Measurements from ENCODE around the gene TFF2.

The TFF2 gene

GRCh38 chr21:42324896-42325295 lies 25.9 kb downstream of the TFF2 start:
- no peaks in the 10 kb centered on the region for H3K36me3 ChIP-seq (ENCODE audit: control insufficient read depth, insufficient read depth, low read length)
- no peaks in the 10 kb centered on the region for H3K4me1 ChIP-seq (ENCODE audit: control insufficient read depth, insufficient read depth, low read length, poor library complexity, severe bottlenecking)
- no peaks in the 10 kb centered on the region for H3K9me3 ChIP-seq (ENCODE audit: control insufficient read depth, low read length)
- DNase-seq: no peak
- no peak overlapping the region for H3K27ac ChIP-seq (ENCODE audit: insufficient read depth, low read length, poor library complexity, severe bottlenecking)
- no peaks in the 10 kb centered on the region for H3K27me3 ChIP-seq (replicated peaks; ENCODE audit: control insufficient read depth, insufficient read depth, low read length, poor library complexity, severe bottlenecking)
- no peak overlapping the region for H3K4me3 ChIP-seq (ENCODE audit: insufficient read depth, low read depth, low read length, poor library complexity, severe bottlenecking)

GRCh38 chr21:42321845-42322244 lies 28.9 kb downstream of the TFF2 start:
- Histone ChIP-seq H3K4me1 (ENCODE audit: control insufficient read depth, insufficient read depth, low read length, poor library complexity, severe bottlenecking) (no peaks in the 10 kb centered on the region), H3K27me3 (replicated peaks; ENCODE audit: control insufficient read depth, insufficient read depth, low read length, poor library complexity, severe bottlenecking) (no peaks in the 10 kb centered on the region), H3K27ac (ENCODE audit: insufficient read depth, low read length, poor library complexity, severe bottlenecking) (no peak overlapping the region), H3K4me3 (ENCODE audit: insufficient read depth, low read depth, low read length, poor library complexity, severe bottlenecking) (no peak overlapping the region), H3K9me3 (ENCODE audit: control insufficient read depth, low read length) (no peaks in the 10 kb centered on the region), H3K36me3 (ENCODE audit: control insufficient read depth, insufficient read depth, low read length) (no peaks in the 10 kb centered on the region)
- DNase-seq: no peak

GRCh38 chr21:42321231-42321630 lies 29.6 kb downstream of the TFF2 start:
- Histone ChIP-seq H3K27ac (ENCODE audit: insufficient read depth, low read length, poor library complexity, severe bottlenecking) (no peak overlapping the region), H3K27me3 (replicated peaks; ENCODE audit: control insufficient read depth, insufficient read depth, low read length, poor library complexity, severe bottlenecking) (no peaks in the 10 kb centered on the region), H3K9me3 (ENCODE audit: control insufficient read depth, low read length) (no peaks in the 10 kb centered on the region)

GRCh38 chr21:42320791-42321190 lies 30.0 kb downstream of the TFF2 start:
- H3K36me3 ChIP-seq (ENCODE audit: control insufficient read depth, insufficient read depth, low read length): no peaks in the 10 kb centered on the region
- no peak overlapping the region for H3K4me3 ChIP-seq (ENCODE audit: insufficient read depth, low read depth, low read length, poor library complexity, severe bottlenecking)
- H3K4me1 ChIP-seq (ENCODE audit: control insufficient read depth, insufficient read depth, low read length, poor library complexity, severe bottlenecking): no peaks in the 10 kb centered on the region
- no peak for DNase-seq
- H3K9me3 ChIP-seq (ENCODE audit: control insufficient read depth, low read length): no peaks in the 10 kb centered on the region
- H3K27ac ChIP-seq (ENCODE audit: insufficient read depth, low read length, poor library complexity, severe bottlenecking): no peak overlapping the region
- H3K27me3 ChIP-seq (replicated peaks; ENCODE audit: control insufficient read depth, insufficient read depth, low read length, poor library complexity, severe bottlenecking): no peaks in the 10 kb centered on the region

More at GRCh38 chr21:42321231-42321630, 29.6 kb downstream of the TFF2 start:
- H3K4me1 ChIP-seq (ENCODE audit: control insufficient read depth, insufficient read depth, low read length, poor library complexity, severe bottlenecking): no peaks in the 10 kb centered on the region
- no peaks in the 10 kb centered on the region for H3K36me3 ChIP-seq (ENCODE audit: control insufficient read depth, insufficient read depth, low read length)
- no peak overlapping the region for H3K4me3 ChIP-seq (ENCODE audit: insufficient read depth, low read depth, low read length, poor library complexity, severe bottlenecking)
- DNase-seq: no peak

GRCh38 chr21:42319851-42320572 lies 30.8 kb downstream of the TFF2 start:
- H3K4me3 ChIP-seq (ENCODE audit: insufficient read depth, low read depth, low read length, poor library complexity, severe bottlenecking): no peak overlapping the region
- no peaks in the 10 kb centered on the region for H3K9me3 ChIP-seq (ENCODE audit: control insufficient read depth, low read length)
- DNase-seq: no peak
- no peaks in the 10 kb centered on the region for H3K36me3 ChIP-seq (ENCODE audit: control insufficient read depth, insufficient read depth, low read length)
- no peaks in the 10 kb centered on the region for H3K27me3 ChIP-seq (replicated peaks; ENCODE audit: control insufficient read depth, insufficient read depth, low read length, poor library complexity, severe bottlenecking)
- H3K4me1 ChIP-seq (ENCODE audit: control insufficient read depth, insufficient read depth, low read length, poor library complexity, severe bottlenecking): no peaks in the 10 kb centered on the region
- H3K27ac ChIP-seq (ENCODE audit: insufficient read depth, low read length, poor library complexity, severe bottlenecking): no peak overlapping the region

- no peak overlapping the region for H3K4me3 ChIP-seq (ENCODE audit: insufficient read depth, low read depth, low read length, poor library complexity, severe bottlenecking)
- no peaks in the 10 kb centered on the region for H3K27me3 ChIP-seq (replicated peaks; ENCODE audit: control insufficient read depth, insufficient read depth, low read length, poor library complexity, severe bottlenecking)
- no peak for DNase-seq
- H3K4me1 ChIP-seq (ENCODE audit: control insufficient read depth, insufficient read depth, low read length, poor library complexity, severe bottlenecking): no peaks in the 10 kb centered on the region
- H3K36me3 ChIP-seq (ENCODE audit: control insufficient read depth, insufficient read depth, low read length): no peaks in the 10 kb centered on the region
- H3K27ac ChIP-seq (ENCODE audit: insufficient read depth, low read length, poor library complexity, severe bottlenecking): no peak overlapping the region
- H3K9me3 ChIP-seq (ENCODE audit: control insufficient read depth, low read length): no peaks in the 10 kb centered on the region
Measured at GRCh38 chr21:42319376-42319775, 31.4 kb downstream of the TFF2 start.

GRCh38 chr21:42317826-42318746 lies 32.7 kb downstream of the TFF2 start:
- no peak overlapping the region for H3K27ac ChIP-seq (ENCODE audit: insufficient read depth, low read length, poor library complexity, severe bottlenecking)
- no peak overlapping the region for H3K4me3 ChIP-seq (ENCODE audit: insufficient read depth, low read depth, low read length, poor library complexity, severe bottlenecking)
- DNase-seq: no peak
- H3K9me3 ChIP-seq (ENCODE audit: control insufficient read depth, low read length): no peaks in the 10 kb centered on the region
- no peaks in the 10 kb centered on the region for H3K4me1 ChIP-seq (ENCODE audit: control insufficient read depth, insufficient read depth, low read length, poor library complexity, severe bottlenecking)
- no peaks in the 10 kb centered on the region for H3K27me3 ChIP-seq (replicated peaks; ENCODE audit: control insufficient read depth, insufficient read depth, low read length, poor library complexity, severe bottlenecking)
- no peaks in the 10 kb centered on the region for H3K36me3 ChIP-seq (ENCODE audit: control insufficient read depth, insufficient read depth, low read length)

GRCh38 chr21:42317341-42317741 lies 33.5 kb downstream of the TFF2 start:
- H3K27me3 ChIP-seq (replicated peaks; ENCODE audit: control insufficient read depth, insufficient read depth, low read length, poor library complexity, severe bottlenecking): no peaks in the 10 kb centered on the region
- H3K27ac ChIP-seq (ENCODE audit: insufficient read depth, low read length, poor library complexity, severe bottlenecking): no peak overlapping the region
- no peak overlapping the region for H3K4me3 ChIP-seq (ENCODE audit: insufficient read depth, low read depth, low read length, poor library complexity, severe bottlenecking)
- no peaks in the 10 kb centered on the region for H3K4me1 ChIP-seq (ENCODE audit: control insufficient read depth, insufficient read depth, low read length, poor library complexity, severe bottlenecking)
- DNase-seq: no peak
- H3K36me3 ChIP-seq (ENCODE audit: control insufficient read depth, insufficient read depth, low read length): no peaks in the 10 kb centered on the region
- H3K9me3 ChIP-seq (ENCODE audit: control insufficient read depth, low read length): no peaks in the 10 kb centered on the region

- no peak for DNase-seq
- Histone ChIP-seq H3K27ac (ENCODE audit: insufficient read depth, low read length, poor library complexity, severe bottlenecking) (no peak overlapping the region), H3K4me1 (ENCODE audit: control insufficient read depth, insufficient read depth, low read length, poor library complexity, severe bottlenecking) (no peaks in the 10 kb centered on the region), H3K9me3 (ENCODE audit: control insufficient read depth, low read length) (no peaks in the 10 kb centered on the region), H3K27me3 (replicated peaks; ENCODE audit: control insufficient read depth, insufficient read depth, low read length, poor library complexity, severe bottlenecking) (no peaks in the 10 kb centered on the region), H3K4me3 (ENCODE audit: insufficient read depth, low read depth, low read length, poor library complexity, severe bottlenecking) (no peak overlapping the region), H3K36me3 (ENCODE audit: control insufficient read depth, insufficient read depth, low read length) (no peaks in the 10 kb centered on the region)
Measured at GRCh38 chr21:42316891-42317290, 33.9 kb downstream of the TFF2 start.

- no peaks in the 10 kb centered on the region for H3K4me1 ChIP-seq (ENCODE audit: control insufficient read depth, insufficient read depth, low read length, poor library complexity, severe bottlenecking)
- no peaks in the 10 kb centered on the region for H3K9me3 ChIP-seq (ENCODE audit: control insufficient read depth, low read length)
- no peaks in the 10 kb centered on the region for H3K36me3 ChIP-seq (ENCODE audit: control insufficient read depth, insufficient read depth, low read length)
- no peaks in the 10 kb centered on the region for H3K27me3 ChIP-seq (replicated peaks; ENCODE audit: control insufficient read depth, insufficient read depth, low read length, poor library complexity, severe bottlenecking)
- DNase-seq: no peak
- no peak within 1 kb of the TSS for H3K4me3 ChIP-seq (ENCODE audit: insufficient read depth, low read depth, low read length, poor library complexity, severe bottlenecking)
- no peak within 1 kb of the TSS for H3K27ac ChIP-seq (ENCODE audit: insufficient read depth, low read length, poor library complexity, severe bottlenecking)
Measured at GRCh38 chr21:42315296-42315891, 35.4 kb downstream of the TFF2 start, which contains the start of gene TFF3. TSS of gene TFF3 (minus strand) at chr21:42315409. CDS start at chr21:42315374, 35 bp downstream.
